Ascending aorta (tissue), 2 donors: ENCODE results near the gene DIPK1C. TPM values are rescaled to one million over a fixed set of nuclear protein-coding genes. Genes with fewer than 3 reads are reported as not detected.
"Not testable (repeated sequence)": the region's sequence is repeated elsewhere in the genome, so short reads cannot be mapped to it uniquely, and the experiment has no call there.

Experiments used
- DNase-seq, 2 donors: peaks; one replicate each; pipeline ENCODE4 v3.0.0-alpha.2; 2019; ENCODE audit warnings: low spot score in 2 of 2
- H3K27ac ChIP-seq, 2 donors: fragments of 200-600 bp; sonication (generic); one replicate each; pipeline ENCODE4 v1.5.1; 2016 to 2017; ENCODE audit warnings: mild to moderate bottlenecking in 1 of 2
- H3K27me3 ChIP-seq: fragments of 200-600 bp; sonication (generic); one replicate; pipeline ENCODE4 v1.5.1; 2017
- H3K36me3 ChIP-seq, 2 donors: fragments of 200-600 bp; sonication (generic); one replicate each; pipeline ENCODE4 v1.5.1; 2016
- H3K4me1 ChIP-seq, 2 donors: fragments of 200-600 bp; sonication (generic); one replicate each; pipeline ENCODE4 v1.5.1; 2016 to 2017; ENCODE audit warnings: mild to moderate bottlenecking in 1 of 2
- H3K4me3 ChIP-seq, 2 donors: fragments of 200-600 bp; sonication (generic); one replicate each; pipeline ENCODE4 v1.5.1; 2016 to 2017; ENCODE audit warnings: mild to moderate bottlenecking in 1 of 2
- H3K9me3 ChIP-seq, 2 donors: fragments of 200-600 bp; sonication (generic); one replicate each; pipeline ENCODE4 v1.5.1; 2016
- CTCF ChIP-seq, 3 experiments: fragments of 200-600 bp in 2 of 3; fragments of 450-650 bp in 1 of 3; sonication (generic) in 2 of 3; IDR thresholded peaks; one replicate each; pipeline ENCODE4 v1.5.1; 2016 to 2019; ENCODE audit warnings: antibody characterized with exemption in 3 of 3, mild to moderate bottlenecking in 1 of 3, moderate library complexity in 1 of 3
- intact Hi-C: fragments of 100-400 bp; cut with DNase I; formaldehyde crosslinking; loops from one replicate; pipeline ENCODE4 v1.15.1; 2023
- total RNA-seq: library from RNA; depleted of rRNA; stranded (reverse); fragments of >200 nt; gene quantifications from one replicate; pipeline ENCODE4 v1.1.0, GENCODE V29; 2016

Gene DIPK1C
- total RNA-seq = not detected

DNA sequence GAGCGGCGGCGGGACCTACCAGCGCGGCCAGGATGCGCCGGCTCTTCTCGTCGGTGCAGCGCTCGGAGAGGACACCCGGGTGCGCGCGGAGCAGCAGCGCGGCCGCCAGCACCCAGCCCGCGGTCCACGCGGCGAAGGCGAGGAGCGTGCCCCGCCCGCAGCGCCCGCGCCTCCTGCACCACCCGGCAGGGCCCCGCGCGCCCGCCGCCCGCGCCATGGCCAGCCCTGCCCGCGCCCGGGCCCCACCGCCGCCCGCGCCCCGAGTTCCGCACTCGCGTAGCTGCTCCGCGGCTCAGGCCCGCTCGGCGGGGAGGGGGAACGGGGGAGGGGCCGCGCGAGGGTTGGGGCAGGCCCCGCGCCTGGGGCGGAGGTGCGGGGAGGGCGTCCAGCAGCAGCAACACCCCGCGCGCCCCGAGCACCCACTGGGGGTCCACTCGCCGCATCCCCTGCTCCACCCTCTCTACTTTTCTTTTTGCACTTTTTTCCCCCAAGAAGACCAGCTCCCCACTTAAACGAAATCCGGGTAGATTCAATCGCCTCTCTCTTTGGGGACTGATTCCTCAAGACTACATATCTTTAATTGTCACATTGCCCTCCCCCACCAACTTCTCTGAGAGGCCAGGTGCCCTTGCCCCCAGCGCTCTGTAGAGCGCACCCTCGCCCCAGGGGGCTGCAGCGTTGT, at the start of gene DIPK1C:
Gene DIPK1C (minus strand): TSS at position 266 of the 682 bp plus-strand sequence. CDS start 49 bp downstream, at position 217.
- Histone ChIP-seq H3K4me1 (peaks cover 0 to 7% of the 10 kb centered on the region in 2 donors), H3K9me3 (no peaks in the 10 kb centered on the region), H3K27me3 (peaks cover 5% of the 10 kb centered on the region), H3K4me3 (peak within 1 kb of the TSS; percentile 39 to 50), H3K27ac (no peak within 1 kb of the TSS), H3K36me3 (no peaks in the 10 kb centered on the region)
- peak in 1 of 2 donors; percentile 31 for DNase-seq
- TF ChIP-seq CTCF (IDR thresholded peaks at IDR 0.05) = no peak
- intact Hi-C loops = loop anchor here (5.0 kb wide), 1 partner anchor 55 kb away; no protein-coding TSS in a partner anchor

- peaks cover 77 to 91% of the 10 kb centered on the region in 2 donors for H3K36me3 ChIP-seq
These were observed 49.5 kb upstream of the DIPK1C start for GRCh38 chr18:74506448-74507084.

DNA sequence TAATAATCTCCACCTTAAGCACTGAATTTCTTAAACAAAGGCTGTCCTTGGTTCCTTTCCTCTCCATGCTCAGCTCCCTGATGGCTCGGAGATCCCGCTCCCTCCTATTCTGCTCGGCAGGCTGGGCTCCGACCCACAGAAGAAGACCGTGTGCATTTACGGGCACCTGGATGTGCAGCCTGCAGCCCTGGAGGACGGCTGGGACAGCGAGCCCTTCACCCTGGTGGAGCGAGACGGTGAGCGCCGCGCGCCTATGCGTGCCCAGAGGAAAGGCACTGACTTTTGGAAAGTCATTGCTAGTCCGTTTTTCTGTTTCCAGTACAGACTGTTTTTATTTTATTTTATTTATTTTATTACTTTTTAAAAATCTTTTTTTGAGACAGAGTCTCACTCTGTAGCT, 48.7 kb upstream of the DIPK1C start:
- intact Hi-C loops = no loop called here
- no peaks in the 10 kb centered on the region for H3K9me3 ChIP-seq
- H3K27ac ChIP-seq = no peak overlapping the region
- no peak for TF ChIP-seq CTCF (IDR thresholded peaks at IDR 0.05)
- H3K4me1 ChIP-seq = no peaks in the 10 kb centered on the region
- H3K27me3 ChIP-seq = no peaks in the 10 kb centered on the region
- DNase-seq = no peak
- H3K36me3 ChIP-seq = peaks cover 72 to 95% of the 10 kb centered on the region in 2 donors
- H3K4me3 ChIP-seq = no peak overlapping the region

More at GRCh38 chr18:74506448-74507084, 49.5 kb upstream of the DIPK1C start:
- no peak overlapping the region for H3K27ac ChIP-seq
- H3K4me3 ChIP-seq = no peak overlapping the region
- no peaks in the 10 kb centered on the region for H3K4me1 ChIP-seq
- no peak for TF ChIP-seq CTCF (IDR thresholded peaks at IDR 0.05)
- H3K9me3 ChIP-seq = no peaks in the 10 kb centered on the region
- intact Hi-C loops = no loop called here
- DNase-seq = peak in 1 of 2 donors; percentile 58
- H3K27me3 ChIP-seq = no peaks in the 10 kb centered on the region

DNA sequence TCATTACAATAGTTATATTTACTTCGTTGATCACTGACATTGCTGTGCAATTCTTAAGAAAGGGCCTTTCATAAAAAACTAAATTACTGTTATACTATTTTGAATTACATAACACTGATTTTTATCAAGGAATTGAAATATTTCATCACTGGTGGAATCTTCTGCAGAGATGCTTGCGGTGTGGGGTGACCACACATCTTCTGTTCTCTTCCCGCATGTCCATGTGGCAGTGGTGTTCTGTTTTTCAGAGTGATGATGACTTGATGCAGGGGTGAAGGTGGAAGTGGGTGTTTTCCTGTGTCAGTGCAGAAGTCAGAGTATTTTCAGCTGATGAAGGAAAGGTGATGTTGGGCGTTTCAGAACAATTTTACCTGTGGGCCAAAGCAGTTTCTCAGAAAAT, 46.0 kb upstream of the DIPK1C start:
- Histone ChIP-seq H3K4me1 (no peaks in the 10 kb centered on the region), H3K36me3 (peaks cover 49 to 71% of the 10 kb centered on the region in 2 donors), H3K27ac (no peak overlapping the region), H3K27me3 (no peaks in the 10 kb centered on the region), H3K4me3 (no peak overlapping the region), H3K9me3 (no peaks in the 10 kb centered on the region)
- no peak for DNase-seq
- intact Hi-C loops = no loop called here
- no peak for TF ChIP-seq CTCF (IDR thresholded peaks at IDR 0.05)

GRCh38 chr18:74501386-74501785, 44.3 kb upstream of the DIPK1C start:
- TF ChIP-seq CTCF (IDR thresholded peaks at IDR 0.05) = no peak
- no peak overlapping the region for H3K4me3 ChIP-seq
- DNase-seq = no peak
- H3K27me3 ChIP-seq = no peaks in the 10 kb centered on the region
- intact Hi-C loops = no loop called here
- peaks cover 31 to 53% of the 10 kb centered on the region in 2 donors for H3K36me3 ChIP-seq
- H3K4me1 ChIP-seq = peaks cover 0 to 9% of the 10 kb centered on the region in 2 donors
- no peaks in the 10 kb centered on the region for H3K9me3 ChIP-seq
- no peak overlapping the region for H3K27ac ChIP-seq

GRCh38 chr18:74500774-74501173, 43.7 kb upstream of the DIPK1C start:
- intact Hi-C loops, H3K27me3 ChIP-seq, DNase-seq, H3K4me3 ChIP-seq, H3K4me1 ChIP-seq, H3K27ac ChIP-seq, H3K9me3 ChIP-seq: not testable (repeated sequence)
- H3K36me3 ChIP-seq = peaks cover 30 to 47% of the 10 kb centered on the region in 2 donors
